GM12872 (cell line): ENCODE data around the gene RWDD1.

Experiments
- CTCF ChIP-seq: IDR thresholded peaks from 3 replicates; pipeline ENCODE4 v1.5.1; 2011; ENCODE audit warnings: low read depth, mild to moderate bottlenecking, low read length, moderate library complexity; ENCODE audit not compliant: insufficient read depth

The RWDD1 gene

GRCh38 chr6:116568821-116569755 lies 2.2 kb upstream of the RWDD1 start:
- TF ChIP-seq CTCF: no peak

- no peak for TF ChIP-seq CTCF
These were observed 338 bp downstream of the RWDD1 start for GRCh38 chr6:116571683-116572000.

DNA sequence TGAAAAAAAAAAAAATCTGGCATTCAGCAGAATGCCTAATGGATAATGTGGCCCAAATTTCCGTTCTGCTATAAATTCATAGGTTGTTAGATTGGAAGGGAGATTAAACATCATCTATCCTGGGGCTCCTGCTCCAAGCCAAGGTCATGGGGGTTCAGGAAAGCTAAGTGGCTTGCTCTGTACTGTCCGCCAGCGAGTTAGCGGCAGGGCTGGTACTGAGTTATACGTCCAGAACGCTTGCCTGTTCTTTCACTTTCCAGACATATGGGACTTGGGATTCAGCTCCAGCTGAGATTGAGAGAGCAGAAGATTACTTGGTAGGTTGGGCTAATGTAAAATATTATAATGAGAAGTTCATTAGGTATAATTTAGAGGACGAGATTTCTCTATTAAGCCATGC lies 858 bp downstream of the RWDD1 start:
- TF ChIP-seq CTCF: no peak

DNA sequence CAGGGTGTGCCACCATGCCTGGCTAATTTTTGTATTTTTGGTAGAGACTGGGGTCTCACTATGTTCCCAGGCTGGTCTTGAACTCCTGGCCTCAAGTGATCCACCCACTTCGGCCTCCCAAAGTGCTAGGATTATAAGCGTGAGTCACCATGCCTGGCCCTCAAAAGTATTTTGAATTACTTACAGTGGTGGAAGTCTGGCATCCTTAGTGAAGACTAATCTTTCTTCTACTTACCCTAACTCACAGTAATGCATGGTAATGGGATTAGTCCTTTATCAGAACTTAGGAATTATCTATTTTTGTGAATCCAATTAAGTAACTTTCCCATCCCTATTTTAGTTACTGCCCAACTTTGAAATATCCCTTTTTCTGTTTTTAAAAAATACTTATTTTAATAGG lies 3.9 kb downstream of the RWDD1 start:
- no peak for TF ChIP-seq CTCF

- no peak for TF ChIP-seq CTCF
These were observed 6.2 kb downstream of the RWDD1 start for GRCh38 chr6:116577486-116577885.

GRCh38 chr6:116578335-116578734 lies 7.0 kb downstream of the RWDD1 start:
- no peak for TF ChIP-seq CTCF

DNA sequence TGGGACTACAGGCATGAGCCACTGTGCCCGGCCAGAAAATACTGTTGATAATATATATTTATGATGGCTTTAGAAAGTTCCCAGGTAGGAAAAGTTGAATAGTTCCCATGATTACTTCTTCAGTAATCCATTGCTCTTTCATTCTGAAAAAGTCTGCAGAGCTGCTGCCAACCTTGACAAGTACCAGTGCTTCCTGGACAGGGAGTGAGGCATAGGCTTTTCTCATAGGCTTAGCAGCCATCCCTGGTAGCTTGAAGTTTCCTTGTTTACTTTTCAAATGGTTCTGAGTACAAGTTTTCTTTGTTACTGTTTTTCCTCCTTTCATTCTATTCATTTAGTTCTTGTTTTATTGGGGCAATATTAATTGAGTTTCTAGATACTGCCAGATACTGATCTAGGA lies 7.8 kb downstream of the RWDD1 start:
- TF ChIP-seq CTCF: no peak
